Heart left ventricle (tissue), 16 donors: ENCODE data around the gene MALRD1. TPM values are rescaled to one million over a fixed set of nuclear protein-coding genes. Genes with fewer than 3 reads are reported as not detected.

Experiments
- ATAC-seq, 4 donors: fragments of 200-7000 bp; cut with Tn5 transposase; one replicate each; pipeline ENCODE4 v1.9.1; 2020 to 2022; ENCODE audit warnings: moderate library complexity in 4 of 4, mild to moderate bottlenecking in 3 of 4, moderate number of reproducible peaks in 1 of 4
- DNase-seq, 5 donors: peaks; one replicate each; pipeline ENCODE4 v3.0.0-alpha.2; 2020
- H3K27ac ChIP-seq, 12 donors: fragments of 200-600 bp; sonication (generic) in 4 of 12; one replicate each; pipeline versions ENCODE4 v1.5.0 to v1.8.0; 2016 to 2022; ENCODE audit warnings: mild to moderate bottlenecking in 2 of 12
- H3K27me3 ChIP-seq, 9 donors: fragments of 200-600 bp; sonication (generic) in 2 of 9; one replicate each; pipeline versions ENCODE4 v1.5.1 to v1.8.0; 2016 to 2022; ENCODE audit warnings: mild to moderate bottlenecking in 3 of 9
- H3K36me3 ChIP-seq, 9 donors: fragments of 200-600 bp; sonication (generic) in 2 of 9; one replicate each; pipeline versions ENCODE4 v1.5.0 to v1.8.0; 2018 to 2022; ENCODE audit warnings: mild to moderate bottlenecking in 2 of 9
- H3K4me1 ChIP-seq, 12 donors: fragments of 200-600 bp; sonication (generic) in 4 of 12; one replicate each; pipeline versions ENCODE4 v1.5.0 to v1.8.0; 2016 to 2022; ENCODE audit warnings: mild to moderate bottlenecking in 3 of 12
- H3K4me3 ChIP-seq, 12 donors: fragments of 200-600 bp; sonication (generic) in 4 of 12; one replicate each; pipeline versions ENCODE4 v1.5.0 to v1.8.0; 2017 to 2022; ENCODE audit warnings: mild to moderate bottlenecking in 9 of 12, moderate library complexity in 4 of 12
- H3K9me3 ChIP-seq, 12 donors: fragments of 200-600 bp; sonication (generic) in 4 of 12; one replicate each; pipeline versions ENCODE4 v1.5.0 to v1.8.0; 2016 to 2022; ENCODE audit warnings: mild to moderate bottlenecking in 1 of 12
- CTCF ChIP-seq, 12 donors: fragments of 200-600 bp; sonication (generic) in 4 of 12; IDR thresholded peaks; one replicate each; pipeline versions ENCODE4 v1.5.0 to v1.8.0; 2018 to 2022; ENCODE audit warnings: antibody characterized with exemption in 12 of 12, mild to moderate bottlenecking in 5 of 12
- POLR2A ChIP-seq, 2 donors: fragments of 450-650 bp; IDR thresholded peaks; one replicate each; pipeline ENCODE4 v1.6.1; 2017; ENCODE audit warnings: antibody characterized with exemption in 2 of 2, mild to moderate bottlenecking in 2 of 2, moderate library complexity in 2 of 2
- WGBS, 4 donors: extraction: QIAGEN DNeasy Blood & Tissue Kit in 2 of 4; methylation state at CpG; one replicate each; pipeline versions ENCODE4 v1.1.5 to v1.1.7; 2013 to 2018; 5-methylcytosine and 5-hydroxymethylcytosine counted together
- intact Hi-C, 10 donors: fragments of 100-400 bp; cut with DNase I; formaldehyde crosslinking; loops; one replicate each; pipeline versions ENCODE4 v1.11.1 to v1.14.2; 2022
- polyA plus RNA-seq, 2 donors: library from polyadenylated mRNA; stranded (reverse); fragments of 200-250 nt; gene quantifications; one replicate each; pipeline ENCODE4 v1.2.3, GENCODE V29; 2013
- total RNA-seq, 9 donors: library from RNA; depleted of rRNA in 2 of 9; stranded (reverse); fragments of >200 nt in 2 of 9; fragmentation: NEBNext Ultra II Directional in 3 of 9; extraction: Animal tissue kit (Norgen Biotek cat#: 25700) in 3 of 9; gene quantifications; one replicate each; pipeline versions ENCODE4 v1.1.0 to v1.2.4, GENCODE V29; 2016 to 2023
- donor health status: ischemic (EF 13 %, LVEDD 7.1; RV severe dilation, severe dysfunction).
- donor health status: healthy with polysubstance abuse.
- donor health status: DM: no; HTN: yes; CAD: no.
- donor health status: DM: no; HTN: no; CAD: no.
- donor health status: ischemic (EF 25% LVEDD 6.9; RV normal size, moderate dysfunction).
- donor health status: ischemic (EF 25% LVEDD 5.7; RV mildly dilated, moderate dysfunction).
- donor health status: healthy.
- donor health status: DM: yes; HTN: yes; CAD: no.
- donor health status: ischemic (EF 35%, LVEDD 5.7; RV mildly dilated, moderate dysfunction).
- donor health status: nonischemic (EF 11% LVEDD 7.7; RV severe dilation, severe dysfunction).
- donor health status: DM: yes; HTN: yes; CAD: no.
- donor health status: PGD.
- donor health status: ischemic (EF 29% LVEDD 5.4; RV normal size, mild dysfunction).
- donor health status: nonischemic (EF 23%, LVEDD 6.1; RV moderate dilation, normal function).

The MALRD1 gene
- total and polyA plus RNA-seq, 11 donors, result 0.12 to 1.1 (median 0.37) TPM; not detected in 1

GRCh38 chr10:19411119-19411518, 362.5 kb downstream of the MALRD1 start:
- no peak for ATAC-seq
- no peak for TF ChIP-seq POLR2A (IDR thresholded peaks at IDR 0.05)
- no peak for TF ChIP-seq CTCF (IDR thresholded peaks at IDR 0.05)
- H3K4me1 ChIP-seq, result no peaks in the 10 kb centered on the region
- intact Hi-C loops, result loop anchor here in 3 of 10 donors (5.0 to 10.0 kb wide), 4 partner anchors 376 to 1446 kb away; no protein-coding TSS in a partner anchor
- H3K4me3 ChIP-seq, result no peak overlapping the region
- no peaks in the 10 kb centered on the region for H3K27me3 ChIP-seq
- peaks cover 0 to 7% (median 0%) of the 10 kb centered on the region in 12 donors for H3K9me3 ChIP-seq
- DNase-seq, result no peak
- 79 to 85% (median 81%) methylated on average over 2 of the region's 2 CpGs for WGBS, 4 donors
- no peak overlapping the region for H3K27ac ChIP-seq
- no peaks in the 10 kb centered on the region for H3K36me3 ChIP-seq

GRCh38 chr10:19412531-19412930, 363.9 kb downstream of the MALRD1 start:
- H3K36me3 ChIP-seq, result no peaks in the 10 kb centered on the region
- no peaks in the 10 kb centered on the region for H3K27me3 ChIP-seq
- H3K4me1 ChIP-seq, result no peaks in the 10 kb centered on the region
- H3K4me3 ChIP-seq, result no peak overlapping the region
- intact Hi-C loops, result loop anchor here in 3 of 10 donors (5.0 to 10.0 kb wide), 4 partner anchors 375 to 1445 kb away; no protein-coding TSS in a partner anchor
- peaks cover 0 to 7% (median 0%) of the 10 kb centered on the region in 12 donors for H3K9me3 ChIP-seq
- TF ChIP-seq POLR2A (IDR thresholded peaks at IDR 0.05), result no peak
- TF ChIP-seq CTCF (IDR thresholded peaks at IDR 0.05), result peak in 11 of 12 donors; percentile 11 to 47 (median 35)
- no peak for DNase-seq
- ATAC-seq, result no peak
- no peak overlapping the region for H3K27ac ChIP-seq

- TF ChIP-seq CTCF (IDR thresholded peaks at IDR 0.05) (no peak), POLR2A (IDR thresholded peaks at IDR 0.05) (no peak)
Measured at GRCh38 chr10:19416164-19416563, 367.6 kb downstream of the MALRD1 start.

GRCh38 chr10:19417740-19418139, 369.1 kb downstream of the MALRD1 start:
- intact Hi-C loops, result loop anchor here in 1 of 10 donors (10.0 kb wide), 1 partner anchor 1437 kb away; no protein-coding TSS in a partner anchor

More at GRCh38 chr10:19416164-19416563, 367.6 kb downstream of the MALRD1 start:
- intact Hi-C loops, result loop anchor here in 1 of 10 donors (10.0 kb wide), 1 partner anchor 1439 kb away; no protein-coding TSS in a partner anchor
- H3K27me3 ChIP-seq, result no peaks in the 10 kb centered on the region
- H3K9me3 ChIP-seq, result no peaks in the 10 kb centered on the region
- no peak overlapping the region for H3K27ac ChIP-seq
- H3K36me3 ChIP-seq, result no peaks in the 10 kb centered on the region
- no peak overlapping the region for H3K4me3 ChIP-seq
- no peaks in the 10 kb centered on the region for H3K4me1 ChIP-seq
- no peak for DNase-seq
- 9 to 29% (median 22%) methylated on average over 1 of the region's 1 CpG for WGBS, 4 donors
- ATAC-seq, result no peak

More at GRCh38 chr10:19417740-19418139, 369.1 kb downstream of the MALRD1 start:
- WGBS, 4 donors, result 88 to 95% (median 91%) methylated on average over 4 of the region's 4 CpGs
- Histone ChIP-seq H3K27me3 (no peaks in the 10 kb centered on the region), H3K36me3 (no peaks in the 10 kb centered on the region), H3K4me1 (no peaks in the 10 kb centered on the region), H3K4me3 (no peak overlapping the region), H3K9me3 (no peaks in the 10 kb centered on the region), H3K27ac (no peak overlapping the region)
- DNase-seq (no peak), ATAC-seq (no peak)
- TF ChIP-seq POLR2A (IDR thresholded peaks at IDR 0.05) (no peak), CTCF (IDR thresholded peaks at IDR 0.05) (no peak)
